GM12892 (cell line): ENCODE measurements around the gene ATG13.

Source experiments
- POLR2A ChIP-seq: IDR thresholded peaks from 2 replicates; pipeline ENCODE4 v1.6.1; 2011; ENCODE audit warnings: low read depth, low read length, control low read depth
- POLR2AphosphoS5 ChIP-seq: IDR thresholded peaks from 2 replicates; pipeline ENCODE4 v1.6.1; 2011; ENCODE audit warnings: low read depth, low read length, control low read depth
- TAF1 ChIP-seq: IDR thresholded peaks from 2 replicates; pipeline ENCODE4 v1.6.1; 2011; ENCODE audit warnings: low read depth, mild to moderate bottlenecking, control low read depth, low read length, borderline replicate concordance

DNA sequence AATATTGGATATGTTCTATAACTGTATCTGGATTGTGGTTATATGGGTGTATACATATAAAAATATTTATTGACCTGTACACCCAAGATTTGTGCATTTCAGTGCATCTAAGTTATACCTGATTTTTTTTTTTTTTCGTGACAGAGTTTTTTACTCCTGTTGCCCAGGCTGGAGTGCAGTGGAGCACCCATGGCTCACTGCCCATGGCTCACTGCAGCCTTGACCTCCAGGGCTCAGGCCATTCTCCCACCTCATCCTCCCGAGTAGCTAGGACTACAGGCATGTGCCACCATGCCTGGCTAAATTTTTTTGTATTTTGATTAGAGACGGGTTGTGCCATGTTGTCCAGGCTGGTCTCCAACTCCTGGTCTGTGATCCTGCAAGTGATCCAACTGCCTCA is 24.3 kb downstream of the ATG13 start:
- TF ChIP-seq POLR2A (no peak), POLR2AphosphoS5 (no peak), TAF1 (no peak)
